CD4-positive, alpha-beta T cell treated with Interleukin-10 for 1 hour (primary cell): ENCODE measurements around the gene LCE1B.

Experiments used
- DNase-seq: peaks from one replicate; pipeline ENCODE4 v3.0.0-alpha.2; 2020

Gene LCE1B, protein sequence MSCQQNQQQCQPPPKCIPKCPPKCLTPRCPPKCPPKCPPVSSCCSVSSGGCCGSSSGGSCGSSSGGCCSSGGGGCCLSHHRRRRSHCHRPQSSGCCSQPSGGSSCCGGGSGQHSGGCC

GRCh38 chr1:152811671-152812070 lies at the start of gene LCE1B:
LCE1B (plus strand) TSS chr1:152811971; CDS start chr1:152812447, 476 bp downstream.
- DNase-seq, result no peak

DNA sequence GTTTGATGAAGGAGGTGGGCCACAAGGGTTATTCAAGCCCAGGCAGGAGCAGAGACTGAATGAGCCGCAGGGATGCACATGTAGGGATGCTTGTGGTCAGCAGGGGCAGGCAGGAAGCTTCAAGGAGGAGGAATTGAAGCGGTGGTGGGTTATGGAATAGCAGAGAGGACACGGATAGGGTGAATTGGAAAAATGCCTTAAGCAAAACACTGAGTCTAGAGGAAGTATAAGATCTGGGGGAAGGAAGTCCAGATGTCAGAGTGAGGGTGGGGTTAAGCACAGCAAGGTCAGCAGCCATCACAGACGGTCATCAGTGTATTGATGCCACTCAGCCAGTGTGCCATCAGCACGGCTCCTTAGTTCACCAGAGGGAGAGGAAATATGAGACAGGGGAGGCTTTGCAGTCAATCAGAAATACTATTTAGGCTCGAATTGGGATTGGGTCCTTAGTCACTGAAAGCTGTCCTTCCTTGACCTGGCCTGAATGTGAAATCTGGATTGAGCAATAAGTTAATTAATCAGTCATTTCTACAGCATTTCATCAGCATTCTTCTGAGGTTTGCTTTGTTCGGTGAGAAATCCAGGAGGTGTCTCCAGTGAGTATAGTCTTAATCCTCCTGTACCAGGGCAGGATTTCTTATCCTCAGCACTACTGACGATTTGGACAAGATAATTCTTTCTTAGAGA lies 42.8 kb upstream of the LCE1B start:
- no peak for DNase-seq

- no peak for DNase-seq
Measured at GRCh38 chr1:152770411-152770810, 41.4 kb upstream of the LCE1B start.

DNA sequence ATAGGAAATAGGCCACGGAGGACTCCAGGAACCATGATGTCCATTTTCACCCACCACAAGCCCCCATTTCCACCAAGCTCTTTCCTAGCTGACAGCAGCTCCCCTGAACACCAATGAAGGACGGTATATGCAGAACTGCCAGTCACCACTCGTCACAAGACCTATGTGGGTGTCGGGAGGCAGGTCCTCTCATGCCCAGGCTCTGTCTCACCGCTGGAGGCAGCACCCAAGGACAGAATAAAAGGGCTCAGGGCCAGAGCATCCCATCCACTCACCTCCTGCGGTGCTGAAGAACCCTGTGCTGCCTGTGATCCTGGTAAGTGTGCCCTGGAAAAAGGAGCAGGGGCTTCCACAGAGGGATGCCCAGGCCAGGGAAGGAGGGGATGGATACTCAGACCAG lies 36.9 kb upstream of the LCE1B start, which contains the start of gene LCE1F:
Gene LCE1F (plus strand): TSS at position 266 of the 400 bp plus-strand sequence. CDS start 1,232 bp downstream, outside the sequence.
- no peak for DNase-seq

DNA sequence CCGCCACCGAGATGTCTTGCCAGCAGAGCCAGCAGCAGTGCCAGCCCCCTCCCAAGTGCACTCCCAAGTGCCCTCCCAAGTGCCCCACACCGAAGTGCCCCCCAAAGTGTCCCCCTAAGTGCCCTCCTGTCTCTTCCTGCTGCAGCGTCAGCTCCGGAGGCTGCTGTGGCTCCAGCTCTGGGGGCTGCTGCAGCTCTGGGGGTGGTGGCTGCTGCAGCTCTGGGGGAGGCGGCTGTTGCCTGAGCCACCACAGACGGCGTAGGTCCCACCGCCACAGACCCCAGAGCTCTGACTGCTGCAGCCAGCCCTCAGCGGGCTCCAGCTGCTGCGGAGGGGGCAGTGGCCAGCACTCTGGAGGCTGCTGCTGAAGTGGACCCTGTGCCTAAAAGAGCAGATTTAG lies 35.4 kb upstream of the LCE1B start:
- DNase-seq, result no peak

DNA sequence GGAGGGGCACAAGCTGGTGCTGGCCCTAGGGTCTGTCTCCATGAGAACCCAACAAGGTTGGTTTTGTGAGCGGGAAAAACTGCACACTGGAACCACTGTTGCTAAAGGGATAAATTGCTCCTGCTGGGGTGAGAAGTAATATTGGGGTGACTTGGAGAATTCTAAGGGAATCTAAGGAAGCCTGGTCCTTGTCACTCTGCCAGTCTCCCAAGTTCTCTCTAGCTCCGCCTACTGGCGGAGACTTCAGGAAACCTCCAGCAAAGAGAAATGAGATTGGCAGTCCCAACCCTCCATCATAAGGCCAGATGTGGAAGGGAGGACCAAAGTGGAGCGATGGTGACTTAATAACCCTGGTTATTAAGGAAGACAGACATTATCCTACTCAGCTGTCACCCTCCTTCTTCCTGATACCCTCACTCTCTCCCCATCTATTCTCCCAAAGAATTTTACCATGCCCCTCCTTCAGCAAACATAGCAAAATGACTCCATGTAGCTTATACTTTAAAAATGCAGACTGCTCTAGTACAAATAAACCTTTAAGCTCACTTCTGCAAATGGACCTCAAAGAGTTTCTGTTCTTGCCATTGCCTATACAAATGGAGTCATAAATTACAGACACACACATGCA lies 34.1 kb upstream of the LCE1B start:
- DNase-seq, result no peak

DNA sequence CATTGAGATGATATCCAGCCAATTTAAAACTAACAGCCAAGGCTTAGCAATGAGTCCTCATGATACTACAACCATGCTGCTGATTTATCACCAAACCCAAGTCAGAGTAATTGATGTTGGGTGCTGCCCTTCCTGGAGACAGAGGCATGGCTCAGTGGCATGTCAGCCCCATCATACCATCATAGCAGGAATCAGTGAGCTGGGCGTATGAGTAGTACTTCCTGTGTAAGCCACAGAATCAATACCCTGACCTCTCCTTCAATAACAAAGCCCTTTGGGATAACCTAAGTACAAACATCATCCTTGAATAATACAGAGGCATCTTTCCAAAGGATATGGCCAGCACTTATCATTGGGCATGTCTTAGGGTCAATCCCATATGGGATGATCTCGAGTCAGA lies 28.7 kb upstream of the LCE1B start:
- DNase-seq, result no peak

DNA sequence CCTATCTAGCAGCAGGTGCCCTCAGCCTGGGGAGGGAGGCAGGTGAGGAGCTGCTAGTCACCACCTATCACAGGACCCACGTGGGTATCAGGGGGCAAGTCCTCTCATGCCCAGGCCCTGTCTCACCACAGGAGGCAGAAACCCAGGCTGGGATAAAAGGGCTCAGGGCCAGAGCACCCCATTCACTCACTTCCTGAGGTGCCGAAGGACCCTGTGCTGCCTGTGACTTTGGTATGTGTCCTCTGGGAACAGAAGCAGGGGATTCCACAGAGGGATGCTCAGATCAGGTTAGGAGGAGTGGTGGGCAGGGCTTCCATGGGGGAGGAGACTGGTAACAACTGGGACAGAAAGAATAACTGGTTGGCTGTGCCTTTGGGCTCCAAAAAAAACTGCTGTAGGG lies 25.7 kb upstream of the LCE1B start, which contains the start of gene LCE1E:
Gene LCE1E (plus strand): TSS at position 181 of the 400 bp plus-strand sequence. CDS start 1,043 bp downstream, outside the sequence.
- no peak for DNase-seq

DNA sequence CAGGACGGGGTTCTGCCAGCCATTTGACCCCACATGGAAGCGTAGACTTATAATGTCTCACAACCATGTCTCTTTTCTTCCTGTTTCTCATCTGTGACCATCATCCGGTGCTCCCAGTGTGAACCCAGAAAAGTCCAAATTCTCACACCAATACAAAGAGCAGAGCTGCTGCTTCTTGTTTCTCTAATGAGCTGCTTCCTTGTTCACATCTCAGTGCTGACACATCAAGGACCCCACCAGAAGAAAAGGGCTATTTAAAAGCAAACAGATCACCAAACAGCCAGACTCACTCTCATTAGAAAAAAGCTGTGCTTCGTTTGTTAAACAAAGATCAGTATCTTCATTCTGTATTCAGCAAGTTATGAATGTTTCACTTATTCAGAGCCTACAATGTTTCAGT lies 16.1 kb upstream of the LCE1B start:
- no peak for DNase-seq

GRCh38 chr1:152796421-152796820 lies 15.3 kb upstream of the LCE1B start, which contains the start of gene LCE1D:
LCE1D (plus strand) TSS chr1:152796721; CDS start chr1:152797795, 1,074 bp downstream.
- no peak for DNase-seq

DNA sequence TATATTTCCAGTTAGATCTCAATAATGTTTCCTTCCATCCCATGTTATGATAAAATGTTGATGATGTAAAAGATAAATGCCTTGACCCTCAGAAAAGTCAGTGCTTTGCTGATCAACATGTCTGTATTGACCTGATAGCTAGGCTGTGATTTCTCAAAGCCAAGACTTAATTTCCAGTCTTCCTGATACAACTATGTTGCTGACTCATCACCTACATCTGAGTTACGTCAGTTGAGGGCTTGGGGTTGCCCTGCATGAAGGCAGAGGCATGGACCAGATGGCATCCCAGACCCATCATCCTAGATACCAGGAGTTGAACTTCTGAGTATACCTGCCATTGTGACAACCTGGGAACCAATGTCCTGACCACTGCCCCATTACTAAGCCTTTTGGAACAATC lies 10.4 kb upstream of the LCE1B start:
- DNase-seq, result no peak

- DNase-seq, result no peak
Measured at GRCh38 chr1:152806576-152806975, 5.2 kb upstream of the LCE1B start, which contains the start of gene LCE1C. LCE1C (minus strand) TSS chr1:152806651; CDS start chr1:152805478, 1,173 bp downstream.

GRCh38 chr1:152811050-152811449 lies 721 bp upstream of the LCE1B start:
- no peak for DNase-seq

DNA sequence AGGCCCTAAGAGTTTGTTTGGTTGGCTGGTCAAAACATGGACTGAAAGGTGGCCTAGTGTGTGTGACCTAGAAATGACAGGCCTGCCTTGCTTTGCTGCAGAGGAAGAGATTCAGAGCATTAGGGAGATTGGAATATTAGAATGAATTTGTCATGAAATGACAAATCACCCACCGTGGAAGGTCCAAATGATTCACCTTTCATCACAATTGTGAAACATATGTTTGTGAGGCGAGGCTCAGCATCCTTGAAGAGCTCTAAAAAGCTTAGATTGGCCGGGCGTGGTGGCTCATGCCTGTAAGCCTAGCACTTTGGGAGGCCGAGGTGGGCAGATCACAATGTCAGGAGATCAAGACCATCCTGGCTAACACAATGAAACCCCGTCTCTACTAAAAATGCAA lies 5.5 kb downstream of the LCE1B start:
- DNase-seq, result no peak

- no peak for DNase-seq
Measured at GRCh38 chr1:152823294-152823693, 11.5 kb downstream of the LCE1B start.

DNA sequence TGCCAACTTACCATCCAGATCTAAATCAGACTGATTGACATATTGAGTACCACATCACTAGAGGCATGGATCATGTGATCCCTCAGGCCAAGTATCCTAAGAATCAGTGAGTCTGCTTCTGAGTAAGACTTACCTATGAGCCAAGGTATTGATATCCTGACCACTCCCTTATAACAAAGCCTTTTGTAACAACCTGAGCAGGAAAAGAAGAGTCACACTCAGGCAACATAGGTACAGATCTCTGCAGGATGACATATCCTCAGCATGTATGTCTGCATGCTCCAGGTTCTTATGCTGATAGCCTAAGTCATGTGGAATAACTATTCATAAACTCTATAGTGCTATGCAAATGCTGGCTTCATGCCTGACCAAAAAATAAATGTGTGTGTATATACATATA lies 13.2 kb downstream of the LCE1B start:
- no peak for DNase-seq

DNA sequence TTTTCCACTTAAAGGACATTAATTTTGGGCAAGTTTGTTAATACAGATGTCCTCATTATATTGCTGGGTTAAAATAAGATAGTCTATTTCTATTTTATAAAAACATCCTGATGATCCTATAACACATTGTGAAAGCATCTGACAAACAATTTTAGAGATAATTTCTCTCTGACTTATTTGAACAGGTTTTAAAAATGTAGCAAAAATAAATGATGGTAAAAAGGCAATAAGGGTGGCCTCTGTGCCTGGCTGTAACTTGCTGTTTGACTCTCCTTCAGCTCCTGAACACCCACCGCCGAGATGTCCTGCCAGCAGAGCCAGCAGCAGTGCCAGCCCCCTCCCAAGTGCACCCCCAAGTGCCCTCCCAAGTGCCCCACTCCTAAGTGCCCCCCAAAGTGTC lies 15.4 kb downstream of the LCE1B start, which contains the start of gene LCE1A:
Gene LCE1A (plus strand): TSS at position 301 of the 400 bp plus-strand sequence. CDS start 0 bp downstream, at position 301.
- no peak for DNase-seq

DNA sequence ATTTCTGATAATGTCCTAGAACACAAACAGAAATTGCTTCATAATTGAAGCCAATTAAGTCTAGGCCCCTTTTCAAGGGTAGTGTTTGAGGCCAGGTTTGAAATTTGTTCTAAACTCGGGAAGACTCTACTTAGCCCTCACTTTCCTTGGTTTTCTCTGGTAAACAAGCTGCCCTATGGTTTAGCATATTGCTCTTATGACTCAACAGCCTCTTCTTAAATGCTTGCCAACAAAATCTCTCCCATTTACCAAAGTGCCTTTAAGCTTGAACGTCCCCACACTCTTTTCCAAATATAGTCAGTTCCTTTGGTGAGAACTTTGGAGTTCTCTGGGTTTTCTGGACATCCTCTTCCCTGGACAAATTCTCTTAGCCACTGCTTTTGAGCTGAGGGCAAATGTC lies 25.1 kb downstream of the LCE1B start:
- no peak for DNase-seq

- no peak for DNase-seq
Measured at GRCh38 chr1:152842556-152842955, 30.8 kb downstream of the LCE1B start, which contains the start of gene LCE6A. LCE6A (plus strand) TSS chr1:152842856; CDS start chr1:152843521, 665 bp downstream.

DNA sequence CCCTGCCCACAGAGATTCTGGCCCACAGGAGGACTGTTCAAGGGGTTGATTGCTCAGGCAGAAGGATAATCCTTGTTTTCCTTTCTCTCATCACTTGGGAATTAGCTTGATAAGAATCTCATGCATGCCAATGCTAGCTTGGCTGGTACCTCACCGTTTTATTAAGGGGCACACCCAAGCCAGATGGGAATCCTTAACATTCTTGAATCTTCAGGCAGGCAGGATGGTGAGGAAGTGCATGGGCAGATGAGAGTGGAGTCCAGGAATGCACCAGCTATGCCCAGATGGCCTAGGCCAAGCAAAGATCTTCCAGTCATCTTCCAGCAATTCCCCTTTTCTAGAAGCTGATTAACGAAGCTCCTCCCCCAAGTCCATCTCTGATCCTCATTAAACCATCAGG lies 43.9 kb downstream of the LCE1B start:
- no peak for DNase-seq

- DNase-seq, result no peak
Measured at GRCh38 chr1:152858062-152858461, 46.3 kb downstream of the LCE1B start.

GRCh38 chr1:152859696-152860095 lies 47.9 kb downstream of the LCE1B start, which contains the start of gene LCE7A:
LCE7A (plus strand) TSS chr1:152859996; CDS start chr1:152860698, 702 bp downstream.
- no peak for DNase-seq

DNA sequence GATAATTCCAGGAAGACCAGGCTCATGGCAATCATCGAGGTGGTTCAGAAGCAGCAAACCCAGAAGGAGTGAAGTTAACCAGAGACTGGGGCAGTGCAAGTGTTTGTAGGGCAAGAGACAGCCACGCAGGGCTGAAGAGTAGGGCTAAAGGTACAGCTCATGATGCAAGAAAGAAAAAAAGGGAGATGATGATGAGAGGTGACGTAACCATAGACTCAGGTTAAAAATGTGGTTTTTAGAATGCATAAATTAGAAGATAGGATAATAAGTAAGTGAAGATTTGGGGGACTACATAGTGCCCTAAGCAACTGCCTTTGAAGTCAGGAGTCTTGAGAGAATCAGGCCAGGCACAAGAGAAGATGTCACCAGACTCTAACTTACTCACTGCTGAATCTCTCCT lies 48.4 kb downstream of the LCE1B start:
- no peak for DNase-seq

DNA sequence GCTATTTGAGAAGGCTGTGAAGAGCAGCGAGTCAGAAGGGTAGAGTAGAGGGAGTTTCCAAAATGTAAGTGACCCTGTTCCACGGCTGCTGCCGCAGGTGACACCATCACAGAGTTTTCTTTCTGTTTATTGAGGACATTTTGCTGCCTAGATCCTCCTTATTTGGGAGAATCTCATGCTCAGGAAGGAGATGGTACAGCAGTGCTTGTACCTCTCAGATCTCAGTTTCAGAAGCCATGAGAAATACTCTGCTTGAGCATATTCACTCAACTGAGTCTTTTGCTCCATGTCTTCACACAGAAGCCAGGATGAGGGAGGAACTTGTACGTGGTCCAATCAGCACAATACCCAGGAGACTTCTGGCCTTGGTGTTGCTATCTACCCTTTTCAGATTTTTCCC lies 49.6 kb downstream of the LCE1B start:
- DNase-seq, result no peak
